GM12872 (cell line): Measurements from ENCODE around the gene CUX1.

Source experiments
- TF ChIP-seq, protein P1 (sequence below): IDR thresholded peaks from 3 replicates; pipeline ENCODE4 v1.5.1; 2011; ENCODE audit warnings: low read depth, mild to moderate bottlenecking, low read length, moderate library complexity; ENCODE audit not compliant: insufficient read depth

CUX1 gene

GRCh38 chr7:102049765-102050164, 232.3 kb downstream of the CUX1 start:
- TF ChIP-seq, protein P1, sequence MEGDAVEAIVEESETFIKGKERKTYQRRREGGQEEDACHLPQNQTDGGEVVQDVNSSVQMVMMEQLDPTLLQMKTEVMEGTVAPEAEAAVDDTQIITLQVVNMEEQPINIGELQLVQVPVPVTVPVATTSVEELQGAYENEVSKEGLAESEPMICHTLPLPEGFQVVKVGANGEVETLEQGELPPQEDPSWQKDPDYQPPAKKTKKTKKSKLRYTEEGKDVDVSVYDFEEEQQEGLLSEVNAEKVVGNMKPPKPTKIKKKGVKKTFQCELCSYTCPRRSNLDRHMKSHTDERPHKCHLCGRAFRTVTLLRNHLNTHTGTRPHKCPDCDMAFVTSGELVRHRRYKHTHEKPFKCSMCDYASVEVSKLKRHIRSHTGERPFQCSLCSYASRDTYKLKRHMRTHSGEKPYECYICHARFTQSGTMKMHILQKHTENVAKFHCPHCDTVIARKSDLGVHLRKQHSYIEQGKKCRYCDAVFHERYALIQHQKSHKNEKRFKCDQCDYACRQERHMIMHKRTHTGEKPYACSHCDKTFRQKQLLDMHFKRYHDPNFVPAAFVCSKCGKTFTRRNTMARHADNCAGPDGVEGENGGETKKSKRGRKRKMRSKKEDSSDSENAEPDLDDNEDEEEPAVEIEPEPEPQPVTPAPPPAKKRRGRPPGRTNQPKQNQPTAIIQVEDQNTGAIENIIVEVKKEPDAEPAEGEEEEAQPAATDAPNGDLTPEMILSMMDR = no peak

DNA sequence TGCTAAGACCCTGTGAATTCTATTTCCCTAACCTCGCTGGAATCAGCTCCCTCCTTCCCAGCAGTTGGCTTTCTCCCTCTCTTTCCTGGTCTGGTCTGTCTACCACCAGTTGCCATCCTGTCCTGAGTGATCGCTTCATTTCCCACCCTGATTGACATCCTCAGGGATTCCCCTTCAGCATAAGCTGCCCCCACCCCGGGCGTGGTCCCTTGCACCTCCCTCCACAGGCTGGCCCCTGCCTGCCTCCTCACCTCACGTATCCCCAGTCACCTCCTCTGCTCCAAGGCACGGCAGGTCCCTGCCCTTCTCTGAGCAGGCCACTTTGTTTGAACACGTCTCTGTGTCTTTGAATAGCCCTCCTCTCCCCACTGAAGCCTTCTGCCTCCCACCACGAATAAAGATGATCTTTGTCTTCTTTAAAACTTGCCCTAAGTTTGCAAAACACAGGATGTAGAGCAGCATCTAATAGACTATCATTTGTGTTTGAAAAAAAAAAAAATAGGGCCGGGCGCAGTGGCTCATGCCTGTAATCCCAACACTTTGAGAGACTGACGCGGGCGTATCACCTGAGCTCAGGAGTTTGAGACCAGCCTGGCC, 233.5 kb downstream of the CUX1 start:
- TF ChIP-seq, protein P1 = no peak

DNA sequence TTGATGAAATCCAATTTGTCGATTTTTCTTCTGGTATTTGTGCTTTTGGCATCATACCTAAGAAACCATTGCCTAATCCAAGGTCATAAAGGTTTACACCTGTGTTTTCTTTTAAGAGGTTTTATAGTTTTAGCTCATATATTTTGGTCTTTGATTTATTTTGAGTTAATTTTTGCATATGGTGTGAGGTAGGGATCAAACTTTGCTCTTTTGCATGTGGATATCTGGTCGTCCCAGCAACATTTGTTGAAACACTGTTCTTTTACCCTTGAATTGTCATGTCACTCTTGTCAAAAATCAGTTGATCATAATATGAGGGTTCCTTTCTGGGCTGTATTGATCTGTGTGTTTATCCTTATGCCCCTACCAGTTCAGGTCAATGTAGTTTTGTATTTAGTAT, 236.7 kb downstream of the CUX1 start:
- TF ChIP-seq, protein P1 = no peak

DNA sequence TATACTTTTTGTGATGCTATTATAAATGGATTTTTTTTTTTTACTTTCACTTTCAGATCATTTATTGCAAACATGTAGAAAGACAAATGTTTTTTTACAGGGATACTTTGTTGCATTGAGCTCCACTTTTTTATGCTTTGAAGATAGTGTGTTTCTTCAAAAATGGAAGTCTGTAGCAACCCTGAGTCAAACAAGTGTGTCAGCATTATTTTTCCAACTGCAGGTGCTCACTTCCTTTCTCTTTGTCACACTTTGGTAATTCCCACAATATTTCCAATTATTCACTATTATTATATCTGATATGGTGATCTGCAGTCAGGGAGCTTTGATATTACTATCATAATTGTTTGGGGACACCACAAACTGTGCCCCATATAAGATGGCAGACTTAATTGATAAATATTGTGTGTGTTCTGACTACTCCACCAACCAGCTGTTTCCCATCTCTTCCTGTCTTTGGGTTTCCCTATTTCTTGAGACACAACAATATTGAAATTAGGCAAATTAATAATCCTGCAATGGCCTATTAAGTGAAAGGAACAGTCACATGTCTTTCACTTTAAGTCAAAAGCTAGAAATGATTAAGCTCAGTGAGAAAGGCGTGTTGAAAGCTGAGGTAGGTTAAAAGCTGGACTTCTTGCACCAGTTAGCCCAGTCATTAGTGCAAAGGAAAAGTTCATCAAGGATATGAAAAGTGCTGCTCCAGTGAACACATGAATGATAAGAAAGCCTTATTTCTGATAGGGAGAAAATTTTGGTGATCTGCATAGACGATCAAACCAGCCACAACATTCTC, 238.0 kb downstream of the CUX1 start:
- TF ChIP-seq, protein P1 = no peak

DNA sequence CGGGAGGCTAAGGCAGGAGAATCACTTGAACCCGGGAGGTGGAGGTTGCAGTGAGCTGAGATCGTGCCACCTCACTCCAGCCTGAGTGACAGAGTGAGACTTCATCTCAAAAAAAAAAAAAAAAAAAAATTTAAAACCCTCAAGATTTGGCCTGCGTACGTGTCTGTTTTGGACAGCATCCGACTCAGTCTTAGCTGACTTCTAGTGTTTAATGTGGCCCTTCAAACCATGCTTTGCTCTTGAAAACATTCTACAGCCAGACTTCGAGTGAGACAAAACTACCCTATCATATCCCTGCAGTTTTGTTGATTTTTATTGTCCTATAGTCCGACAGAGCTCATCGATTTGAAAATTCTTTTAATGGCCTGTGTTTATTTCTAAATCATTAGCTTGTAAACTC, 242.1 kb downstream of the CUX1 start:
- TF ChIP-seq, protein P1 = no peak

- TF ChIP-seq, protein P1 = no peak
Observed at GRCh38 chr7:102061354-102061945, 244.0 kb downstream of the CUX1 start.

DNA sequence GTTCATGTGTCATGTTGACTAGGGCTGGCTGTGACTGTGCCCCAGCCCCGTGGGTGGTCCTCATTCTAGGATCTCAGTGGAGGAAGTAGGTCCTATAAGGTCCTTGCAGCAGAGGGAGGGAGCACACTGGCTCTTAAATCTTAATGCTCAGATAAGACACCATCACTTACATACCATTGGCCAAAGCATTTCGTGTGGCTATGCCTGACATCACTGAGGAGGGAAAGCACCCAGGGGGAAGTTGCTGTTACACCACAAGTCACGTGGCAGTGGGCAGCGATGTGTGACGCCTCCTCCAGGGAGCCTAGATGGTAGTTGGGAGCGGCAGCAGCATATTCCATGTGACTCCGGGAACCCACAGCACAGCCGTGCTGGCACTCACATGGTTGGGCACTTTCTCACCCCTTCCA, 244.6 kb downstream of the CUX1 start:
- TF ChIP-seq, protein P1 = no peak
